Activated T-helper 2 cell treated with anti-CD3 and anti-CD28 coated beads, Interferon-gamma antibody, Interleukin-2, Interleukin-4, amounts not matched to agents 10 μg/mL and 5 μg/mL and 100 μg/mL, durations not matched to agents 14 hours and 24 hours and 36 hours (primary cell): ENCODE measurements around the gene CENPVL2. TPM values are rescaled to one million over a fixed set of nuclear protein-coding genes. Genes with fewer than 3 reads are reported as not detected.
"Not testable (repeated sequence)": the region's sequence is repeated elsewhere in the genome, so short reads cannot be mapped to it uniquely, and the experiment has no call there.

Experiments
- DNase-seq: peaks from one replicate; pipeline ENCODE4 v3.0.0; 2021; ENCODE audit warnings: low spot score
- H3K27ac Mint-ChIP-seq: one replicate; pipeline ENCODE4 v1.8.0; 2021; ENCODE audit warnings: mixed read lengths
- H3K27me3 Mint-ChIP-seq: one replicate; pipeline ENCODE4 v1.8.0; 2021; ENCODE audit warnings: low read depth, mixed read lengths
- H3K36me3 Mint-ChIP-seq: one replicate; pipeline ENCODE4 v1.8.0; 2021; ENCODE audit warnings: low read depth, mixed read lengths
- H3K4me1 Mint-ChIP-seq: one replicate; pipeline ENCODE4 v1.8.0; 2021; ENCODE audit warnings: low read depth, mixed read lengths
- H3K4me3 Mint-ChIP-seq: one replicate; pipeline ENCODE4 v1.8.0; 2021; ENCODE audit warnings: low read depth, mild to moderate bottlenecking, moderate library complexity, mixed read lengths
- H3K9me3 Mint-ChIP-seq: one replicate; pipeline ENCODE4 v1.8.0; 2021; ENCODE audit warnings: mixed read lengths
- intact Hi-C: fragments of 100-400 bp; cut with micrococcal nuclease; formaldehyde crosslinking; loops from one replicate; pipeline ENCODE4 v1.15.1; 2023
- total RNA-seq: library from RNA; stranded (reverse); gene quantifications from 2 replicates; pipeline ENCODE4 v1.2.3, GENCODE V29; 2022

The CENPVL2 gene
- not detected in 2 replicates for total RNA-seq

DNA sequence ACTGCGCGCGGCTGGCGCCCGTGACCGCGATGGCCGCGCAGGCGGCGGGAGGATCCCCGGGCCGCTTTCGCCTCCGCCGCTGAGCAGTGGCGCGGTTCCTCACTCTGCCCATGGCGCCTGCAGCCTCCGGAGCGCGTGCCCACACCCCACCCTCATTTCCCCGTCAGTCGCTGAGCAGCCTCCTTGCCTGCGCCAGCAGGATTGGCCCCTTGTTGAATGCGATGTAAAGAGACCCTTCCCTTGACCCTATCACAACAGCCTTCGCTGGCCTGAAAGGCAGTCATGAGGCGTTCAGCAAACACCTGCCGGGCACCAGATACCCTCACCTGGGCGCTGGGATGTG, at the start of gene CENPVL2:
CENPVL2 (minus strand) TSS at position 112 of the 343 bp plus-strand sequence; CDS start at position 112, 0 bp downstream.
- H3K27ac Mint-ChIP-seq, DNase-seq, H3K9me3 Mint-ChIP-seq, H3K27me3 Mint-ChIP-seq, H3K4me3 Mint-ChIP-seq, H3K36me3 Mint-ChIP-seq, H3K4me1 Mint-ChIP-seq, intact Hi-C loops: not testable (repeated sequence)

DNA sequence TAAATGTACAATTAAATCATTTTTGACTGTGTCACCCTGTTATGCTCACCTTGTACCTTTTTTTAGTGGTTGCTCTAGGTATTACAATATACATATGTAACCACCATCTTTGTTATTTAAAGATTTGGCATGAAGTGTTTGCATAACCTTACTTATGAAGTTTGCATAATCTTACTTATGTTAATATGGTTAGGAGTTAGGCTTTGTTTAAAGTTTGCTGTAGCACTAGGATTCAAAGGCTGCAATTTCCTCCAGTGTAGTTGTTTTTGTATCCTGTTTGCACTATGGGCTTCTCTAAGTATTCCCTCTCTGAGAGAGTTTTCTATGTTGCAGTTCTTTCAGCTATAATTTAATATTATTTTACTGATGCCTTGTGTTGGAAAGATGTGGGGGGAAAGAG, 45.6 kb upstream of the CENPVL2 start:
- peaks cover 3% of the 10 kb centered on the region for H3K27me3 Mint-ChIP-seq
- intact Hi-C loops, result no loop called here
- no peak overlapping the region for H3K4me3 Mint-ChIP-seq
- no peaks in the 10 kb centered on the region for H3K9me3 Mint-ChIP-seq
- no peaks in the 10 kb centered on the region for H3K4me1 Mint-ChIP-seq
- no peak for DNase-seq
- no peaks in the 10 kb centered on the region for H3K36me3 Mint-ChIP-seq
- no peak overlapping the region for H3K27ac Mint-ChIP-seq

DNA sequence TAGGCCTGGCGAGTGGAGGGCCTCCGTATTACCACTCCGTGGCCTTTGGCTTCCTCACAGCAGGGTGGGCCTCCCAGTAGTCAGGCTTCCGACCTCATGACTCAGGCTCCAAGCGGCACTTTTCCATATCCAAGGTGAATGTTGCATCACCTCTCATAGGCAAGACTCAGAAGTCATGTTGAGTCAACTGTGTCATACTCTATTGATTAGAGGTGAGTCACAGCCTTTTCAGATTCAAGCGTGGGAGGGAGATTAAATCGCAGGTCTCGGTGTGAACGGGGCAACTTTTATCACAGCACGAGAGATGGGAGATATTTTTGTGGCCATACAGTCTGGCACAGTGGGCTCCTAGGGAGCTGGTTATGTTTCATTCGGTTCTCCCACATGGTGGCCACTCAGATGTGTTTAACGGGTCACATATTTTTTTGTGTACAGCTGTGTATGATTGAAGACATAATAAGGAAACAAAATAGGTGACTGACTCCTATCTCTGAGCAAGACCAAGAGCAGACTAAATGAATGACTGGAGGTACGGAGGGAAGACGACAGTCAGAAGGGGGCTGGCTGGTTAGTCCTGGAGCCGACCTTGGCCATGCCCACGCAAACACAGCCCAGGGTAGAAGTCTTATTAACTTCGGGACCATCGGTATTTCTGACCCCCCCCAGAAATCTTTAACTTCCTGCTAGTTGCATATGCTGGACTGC, 30.5 kb upstream of the CENPVL2 start:
- H3K9me3 Mint-ChIP-seq, H3K27ac Mint-ChIP-seq, DNase-seq, intact Hi-C loops, H3K36me3 Mint-ChIP-seq, H3K4me1 Mint-ChIP-seq, H3K27me3 Mint-ChIP-seq, H3K4me3 Mint-ChIP-seq: not testable (repeated sequence)

DNA sequence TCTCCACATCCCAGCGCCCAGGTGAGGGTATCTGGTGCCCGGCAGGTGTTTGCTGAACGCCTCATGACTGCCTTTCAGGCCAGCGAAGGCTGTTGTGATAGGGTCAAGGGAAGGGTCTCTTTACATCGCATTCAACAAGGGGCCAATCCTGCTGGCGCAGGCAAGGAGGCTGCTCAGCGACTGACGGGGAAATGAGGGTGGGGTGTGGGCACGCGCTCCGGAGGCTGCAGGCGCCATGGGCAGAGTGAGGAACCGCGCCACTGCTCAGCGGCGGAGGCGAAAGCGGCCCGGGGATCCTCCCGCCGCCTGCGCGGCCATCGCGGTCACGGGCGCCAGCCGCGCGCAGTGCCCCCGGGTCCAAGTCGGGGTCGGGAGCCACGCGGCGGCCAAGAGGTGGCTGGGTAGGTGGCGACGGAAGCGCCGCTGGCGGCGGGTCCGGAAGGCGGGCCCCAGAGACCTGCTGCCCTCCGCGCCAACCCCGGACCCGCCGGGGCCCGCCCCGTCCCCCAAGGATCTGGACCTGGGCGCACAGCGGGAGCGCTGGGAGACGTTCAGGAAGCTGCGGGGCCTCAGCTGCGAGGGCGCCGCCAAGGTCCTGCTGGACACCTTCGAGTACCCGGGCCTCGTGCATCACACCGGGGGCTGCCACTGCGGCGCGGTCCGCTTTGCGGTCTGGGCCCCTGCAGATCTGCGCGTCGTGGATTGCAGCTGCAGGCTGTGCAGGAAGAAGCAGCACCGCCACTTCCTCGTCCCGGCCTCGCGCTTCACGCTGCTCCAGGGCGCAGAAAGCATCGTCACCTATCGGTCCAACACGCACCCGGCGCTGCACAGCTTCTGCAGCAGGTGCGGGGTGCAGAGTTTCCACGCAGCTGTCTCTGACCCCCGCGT, 27.9 kb upstream of the CENPVL2 start, which contains the start of gene CENPVL1:
CENPVL1 (plus strand) TSS at position 236 of the 888 bp plus-strand sequence; CDS start at position 236, 0 bp downstream.
- intact Hi-C loops, H3K36me3 Mint-ChIP-seq: not testable (repeated sequence)

DNA sequence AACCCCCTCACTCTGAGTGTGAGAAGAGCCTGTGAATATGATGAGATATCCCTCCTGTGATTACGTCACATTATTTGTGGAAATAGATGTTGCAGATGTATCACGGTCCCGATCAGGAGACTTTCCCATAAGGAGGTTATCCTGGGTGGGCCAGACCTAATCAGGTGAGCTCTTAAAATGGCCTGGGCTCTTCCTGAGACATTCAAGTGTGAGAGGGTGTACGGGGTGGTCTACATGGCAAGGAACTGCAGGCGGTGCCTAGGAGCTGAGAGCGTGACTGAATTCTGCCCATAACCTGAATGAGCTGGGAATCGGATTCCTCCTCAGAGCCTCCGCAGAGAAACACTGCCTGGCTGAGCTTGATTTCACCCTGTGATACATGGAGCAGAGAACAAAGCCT, 14.8 kb upstream of the CENPVL2 start:
- intact Hi-C loops, result no loop called here
- no peaks in the 10 kb centered on the region for H3K9me3 Mint-ChIP-seq
- H3K27me3 Mint-ChIP-seq, result peaks cover 2% of the 10 kb centered on the region
- no peak overlapping the region for H3K27ac Mint-ChIP-seq
- no peak overlapping the region for H3K4me3 Mint-ChIP-seq
- no peak for DNase-seq
- H3K4me1 Mint-ChIP-seq, result no peaks in the 10 kb centered on the region
- no peaks in the 10 kb centered on the region for H3K36me3 Mint-ChIP-seq

More for the DNA sequence above, 27.9 kb upstream of the CENPVL2 start, which contains the start of gene CENPVL1:
- H3K4me1 Mint-ChIP-seq, DNase-seq, H3K9me3 Mint-ChIP-seq, H3K4me3 Mint-ChIP-seq, H3K27ac Mint-ChIP-seq, H3K27me3 Mint-ChIP-seq: not testable (repeated sequence)

DNA sequence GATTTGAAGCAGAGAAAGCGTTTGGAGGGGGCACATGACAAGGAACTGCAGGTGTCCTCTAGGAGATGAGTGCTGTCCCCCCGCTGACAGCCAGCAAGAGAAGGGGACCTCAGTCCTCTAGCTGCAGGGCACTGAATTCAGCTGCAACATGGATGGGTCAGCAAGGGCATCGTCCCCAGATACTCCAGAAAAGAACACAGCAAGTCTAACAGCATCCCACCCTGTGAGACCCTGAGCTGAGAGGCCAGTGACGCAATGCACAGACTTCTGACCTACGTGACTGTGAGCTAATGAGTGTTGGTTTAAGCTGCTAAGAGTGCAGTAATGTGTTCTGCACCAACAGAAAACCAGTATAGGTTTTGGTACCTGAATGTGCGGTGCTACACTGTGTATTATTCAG, 11.6 kb upstream of the CENPVL2 start:
- H3K27ac Mint-ChIP-seq, result no peak overlapping the region
- H3K27me3 Mint-ChIP-seq, result peaks cover 2% of the 10 kb centered on the region
- DNase-seq, result no peak
- intact Hi-C loops, result no loop called here
- no peaks in the 10 kb centered on the region for H3K9me3 Mint-ChIP-seq
- H3K4me1 Mint-ChIP-seq, result no peaks in the 10 kb centered on the region
- no peaks in the 10 kb centered on the region for H3K36me3 Mint-ChIP-seq
- no peak overlapping the region for H3K4me3 Mint-ChIP-seq

DNA sequence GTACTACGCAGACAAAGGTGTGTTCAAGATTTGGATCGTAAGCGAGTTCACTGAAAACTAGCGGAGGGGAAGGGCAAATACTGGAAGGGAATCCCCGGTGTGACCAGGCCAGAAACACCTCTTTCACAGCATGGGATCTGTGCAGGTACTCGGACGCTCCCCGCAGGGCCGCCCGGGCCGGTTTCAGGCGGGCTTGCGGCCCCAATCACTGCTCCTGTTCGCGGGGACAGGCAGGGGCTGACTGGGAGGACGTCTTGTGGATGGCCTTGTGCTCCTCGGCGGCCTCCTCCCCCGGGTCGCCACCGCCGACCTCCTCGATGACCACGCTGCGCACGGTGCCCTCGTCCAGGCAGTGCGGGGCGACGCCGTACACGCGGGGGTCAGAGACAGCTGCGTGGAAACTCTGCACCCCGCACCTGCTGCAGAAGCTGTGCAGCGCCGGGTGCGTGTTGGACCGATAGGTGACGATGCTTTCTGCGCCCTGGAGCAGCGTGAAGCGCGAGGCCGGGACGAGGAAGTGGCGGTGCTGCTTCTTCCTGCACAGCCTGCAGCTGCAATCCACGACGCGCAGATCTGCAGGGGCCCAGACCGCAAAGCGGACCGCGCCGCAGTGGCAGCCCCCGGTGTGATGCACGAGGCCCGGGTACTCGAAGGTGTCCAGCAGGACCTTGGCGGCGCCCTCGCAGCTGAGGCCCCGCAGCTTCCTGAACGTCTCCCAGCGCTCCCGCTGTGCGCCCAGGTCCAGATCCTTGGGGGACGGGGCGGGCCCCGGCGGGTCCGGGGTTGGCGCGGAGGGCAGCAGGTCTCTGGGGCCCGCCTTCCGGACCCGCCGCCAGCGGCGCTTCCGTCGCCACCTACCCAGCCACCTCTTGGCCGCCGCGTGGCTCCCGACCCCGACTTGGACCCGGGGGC, 567 bp downstream of the CENPVL2 start:
- H3K4me1 Mint-ChIP-seq, H3K36me3 Mint-ChIP-seq, H3K27me3 Mint-ChIP-seq, H3K9me3 Mint-ChIP-seq, DNase-seq, H3K4me3 Mint-ChIP-seq, H3K27ac Mint-ChIP-seq, intact Hi-C loops: not testable (repeated sequence)

DNA sequence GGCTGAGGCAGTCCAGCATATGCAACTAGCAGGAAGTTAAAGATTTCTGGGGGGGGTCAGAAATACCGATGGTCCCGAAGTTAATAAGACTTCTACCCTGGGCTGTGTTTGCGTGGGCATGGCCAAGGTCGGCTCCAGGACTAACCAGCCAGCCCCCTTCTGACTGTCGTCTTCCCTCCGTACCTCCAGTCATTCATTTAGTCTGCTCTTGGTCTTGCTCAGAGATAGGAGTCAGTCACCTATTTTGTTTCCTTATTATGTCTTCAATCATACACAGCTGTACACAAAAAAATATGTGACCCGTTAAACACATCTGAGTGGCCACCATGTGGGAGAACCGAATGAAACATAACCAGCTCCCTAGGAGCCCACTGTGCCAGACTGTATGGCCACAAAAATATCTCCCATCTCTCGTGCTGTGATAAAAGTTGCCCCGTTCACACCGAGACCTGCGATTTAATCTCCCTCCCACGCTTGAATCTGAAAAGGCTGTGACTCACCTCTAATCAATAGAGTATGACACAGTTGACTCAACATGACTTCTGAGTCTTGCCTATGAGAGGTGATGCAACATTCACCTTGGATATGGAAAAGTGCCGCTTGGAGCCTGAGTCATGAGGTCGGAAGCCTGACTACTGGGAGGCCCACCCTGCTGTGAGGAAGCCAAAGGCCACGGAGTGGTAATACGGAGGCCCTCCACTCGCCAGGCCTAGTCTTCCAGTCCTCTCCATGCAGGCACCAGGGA, 2.8 kb downstream of the CENPVL2 start:
- H3K4me3 Mint-ChIP-seq, H3K27ac Mint-ChIP-seq, intact Hi-C loops, DNase-seq, H3K36me3 Mint-ChIP-seq, H3K9me3 Mint-ChIP-seq, H3K4me1 Mint-ChIP-seq, H3K27me3 Mint-ChIP-seq: not testable (repeated sequence)

DNA sequence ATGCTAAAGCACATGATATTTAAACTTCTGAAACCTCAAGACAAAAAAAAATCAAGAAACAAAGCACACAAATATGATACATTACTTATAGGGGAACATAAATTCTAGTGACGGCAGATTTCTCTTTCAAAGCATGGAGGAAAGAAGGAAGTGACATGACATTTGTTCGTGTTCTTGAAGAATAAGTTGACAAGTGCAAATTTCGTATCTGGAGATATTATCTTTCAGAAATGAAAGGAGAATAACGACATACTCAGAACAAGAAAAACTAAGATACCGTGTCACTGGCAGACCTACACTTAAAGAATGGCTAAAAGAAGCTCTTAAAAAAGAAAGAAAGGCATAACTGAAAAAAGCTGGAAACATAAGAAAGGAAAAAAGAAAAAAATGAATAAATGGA, 16.6 kb downstream of the CENPVL2 start:
- peak overlapping the region; percentile 39 for H3K4me3 Mint-ChIP-seq
- no peaks in the 10 kb centered on the region for H3K36me3 Mint-ChIP-seq
- DNase-seq, result no peak
- peak overlapping the region; percentile 72 for H3K27ac Mint-ChIP-seq
- H3K4me1 Mint-ChIP-seq, result peaks cover 8% of the 10 kb centered on the region
- peaks cover 16% of the 10 kb centered on the region for H3K27me3 Mint-ChIP-seq
- H3K9me3 Mint-ChIP-seq, result peaks cover 3% of the 10 kb centered on the region
- intact Hi-C loops, result no loop called here

DNA sequence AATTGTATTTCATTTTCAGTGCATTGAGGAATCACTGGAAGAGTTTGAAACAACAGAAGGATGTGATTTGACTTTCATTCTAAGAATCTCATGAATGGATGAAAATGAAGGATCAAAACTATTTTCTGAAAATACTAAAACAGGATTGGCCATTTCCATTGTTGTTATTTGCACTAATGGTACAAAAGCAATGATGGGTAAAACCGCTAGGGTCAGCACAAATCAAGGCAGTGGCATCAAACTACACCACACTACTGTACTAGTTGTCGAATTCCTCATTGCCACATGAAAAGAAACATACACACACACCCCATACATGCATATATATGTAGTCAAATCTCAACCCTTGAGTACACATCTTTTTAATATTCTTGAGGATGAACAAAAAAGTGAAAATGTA, 39.3 kb downstream of the CENPVL2 start:
- Mint-ChIP-seq H3K9me3 (no peaks in the 10 kb centered on the region), H3K4me3 (no peak overlapping the region), H3K27me3 (peaks cover 8% of the 10 kb centered on the region), H3K4me1 (no peaks in the 10 kb centered on the region), H3K27ac (no peak overlapping the region), H3K36me3 (no peaks in the 10 kb centered on the region)
- no peak for DNase-seq
- intact Hi-C loops, result loop anchor here (5.0 kb wide), 1 partner anchor 219 kb away; no protein-coding TSS in a partner anchor

DNA sequence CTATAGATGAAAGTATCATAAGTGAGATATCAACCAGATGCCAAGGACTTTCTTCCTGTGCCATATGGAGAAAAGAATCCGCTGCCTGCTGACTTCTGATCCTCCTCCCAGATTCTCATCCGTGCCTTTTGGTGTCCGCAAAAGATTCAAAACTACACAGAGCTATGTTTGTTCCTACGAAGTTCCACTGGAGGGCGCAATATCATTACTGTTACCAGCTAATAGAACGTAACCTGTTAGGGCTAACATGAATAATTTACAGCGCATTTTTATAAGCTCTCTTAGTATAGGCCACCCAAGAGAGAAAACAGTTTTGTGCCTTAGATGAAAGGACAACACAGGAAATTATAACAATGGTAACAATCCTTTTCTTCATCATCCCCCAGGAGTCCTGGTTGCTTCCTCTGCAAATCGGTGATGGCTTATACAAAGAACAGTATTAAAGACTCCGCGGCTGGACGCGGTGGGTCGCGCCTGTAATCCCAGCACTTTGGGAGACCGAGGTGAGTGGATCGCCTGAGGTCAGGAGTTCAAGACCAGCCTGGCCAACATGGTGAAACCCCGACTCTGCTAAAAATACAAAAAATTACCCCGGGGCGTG, 41.1 kb downstream of the CENPVL2 start:
- no peak overlapping the region for H3K27ac Mint-ChIP-seq
- intact Hi-C loops, result loop anchor here (1.0 to 5.0 kb wide), 2 partner anchors 162 to 221 kb away; no protein-coding TSS in a partner anchor
- H3K27me3 Mint-ChIP-seq, result peaks cover 5% of the 10 kb centered on the region
- no peak overlapping the region for H3K4me3 Mint-ChIP-seq
- no peaks in the 10 kb centered on the region for H3K4me1 Mint-ChIP-seq
- DNase-seq, result no peak
- H3K36me3 Mint-ChIP-seq, result no peaks in the 10 kb centered on the region
- no peaks in the 10 kb centered on the region for H3K9me3 Mint-ChIP-seq

DNA sequence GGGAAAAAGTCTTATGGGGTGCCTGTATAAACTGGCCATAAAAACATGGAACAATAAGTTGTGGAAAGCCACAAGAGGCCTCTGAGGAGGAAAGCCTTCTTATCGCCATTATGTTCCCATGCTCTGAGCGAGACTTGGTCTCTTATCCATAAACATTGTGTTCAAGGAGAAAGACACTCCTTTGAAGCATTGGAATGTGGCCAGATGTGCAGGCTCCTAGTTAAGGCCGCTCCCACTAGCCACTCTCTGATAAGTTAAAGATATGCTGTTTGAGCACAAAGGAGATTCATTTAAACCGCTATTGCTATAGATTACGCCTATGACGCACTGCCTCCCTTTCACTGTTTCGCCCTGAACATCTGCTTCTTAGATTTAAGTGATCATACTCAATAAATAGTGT, 46.1 kb downstream of the CENPVL2 start:
- H3K4me3 Mint-ChIP-seq, H3K36me3 Mint-ChIP-seq, H3K27ac Mint-ChIP-seq, H3K27me3 Mint-ChIP-seq, H3K9me3 Mint-ChIP-seq, intact Hi-C loops, DNase-seq, H3K4me1 Mint-ChIP-seq: not testable (repeated sequence)
